OCI-M2 (cell line): ENCODE measurements around the gene UBE2L6.

Experiments used
- DNase-seq: peaks from one replicate; lab custom pipeline; 2025; ENCODE audit not compliant: unreplicated experiment; lab: John Stamatoyannopoulos, UW

UBE2L6 gene

GRCh38 chr11:57567515-57568329 lies at the start of gene UBE2L6:
Gene UBE2L6 (minus strand): TSS chr11:57567672. CDS start chr11:57567611, 61 bp downstream.
- no peak for DNase-seq

- no peak for DNase-seq
Observed at GRCh38 chr11:57616595-57616994, 49.1 kb upstream of the UBE2L6 start.

GRCh38 chr11:57615308-57615707 lies 47.8 kb upstream of the UBE2L6 start:
- no peak for DNase-seq

- DNase-seq: no peak
Observed at GRCh38 chr11:57614234-57614772, 46.8 kb upstream of the UBE2L6 start.

GRCh38 chr11:57610170-57610569 lies 42.7 kb upstream of the UBE2L6 start:
- no peak for DNase-seq

- DNase-seq: no peak
Observed at GRCh38 chr11:57605028-57605420, 37.6 kb upstream of the UBE2L6 start.

- no peak for DNase-seq
Observed at GRCh38 chr11:57604296-57605027, 37.0 kb upstream of the UBE2L6 start.

- no peak for DNase-seq
Observed at GRCh38 chr11:57601297-57601696, 33.8 kb upstream of the UBE2L6 start.

GRCh38 chr11:57599381-57599780 lies 31.9 kb upstream of the UBE2L6 start:
- no peak for DNase-seq

GRCh38 chr11:57598831-57599155 lies 31.3 kb upstream of the UBE2L6 start:
- DNase-seq: no peak

GRCh38 chr11:57597916-57598830 lies 30.7 kb upstream of the UBE2L6 start:
- no peak for DNase-seq

- no peak for DNase-seq
Observed at GRCh38 chr11:57597461-57597915, 30.0 kb upstream of the UBE2L6 start, which contains the start of gene SERPING1. Gene SERPING1 (plus strand): TSS chr11:57597685. CDS start chr11:57598271, 586 bp downstream.

- DNase-seq: no peak
Observed at GRCh38 chr11:57596266-57596885, 28.9 kb upstream of the UBE2L6 start.

GRCh38 chr11:57588046-57588710 lies 20.7 kb upstream of the UBE2L6 start:
- DNase-seq: no peak

GRCh38 chr11:57586711-57587245 lies 19.3 kb upstream of the UBE2L6 start:
- DNase-seq: no peak

- no peak for DNase-seq
Observed at GRCh38 chr11:57585301-57585700, 17.8 kb upstream of the UBE2L6 start.

- no peak for DNase-seq
Observed at GRCh38 chr11:57584341-57584740, 16.9 kb upstream of the UBE2L6 start.

GRCh38 chr11:57574061-57574460 lies 6.6 kb upstream of the UBE2L6 start:
- no peak for DNase-seq

- DNase-seq: no peak
Observed at GRCh38 chr11:57571606-57572005, 4.1 kb upstream of the UBE2L6 start.

GRCh38 chr11:57568330-57568766 lies 876 bp upstream of the UBE2L6 start:
- peak; percentile 64 for DNase-seq
